NT2/D1 (cell line): ENCODE results near the gene SLC25A39.

Experiments
- SUZ12 ChIP-seq: IDR thresholded peaks from 2 replicates; pipeline ENCODE4 v1.6.1; 2011; ENCODE audit not compliant: insufficient read length, insufficient read depth; ENCODE audit errors: extremely low read depth
- YY1 ChIP-seq: IDR thresholded peaks from 2 replicates; pipeline ENCODE4 v1.6.1; 2011; ENCODE audit not compliant: insufficient read length, insufficient read depth

DNA sequence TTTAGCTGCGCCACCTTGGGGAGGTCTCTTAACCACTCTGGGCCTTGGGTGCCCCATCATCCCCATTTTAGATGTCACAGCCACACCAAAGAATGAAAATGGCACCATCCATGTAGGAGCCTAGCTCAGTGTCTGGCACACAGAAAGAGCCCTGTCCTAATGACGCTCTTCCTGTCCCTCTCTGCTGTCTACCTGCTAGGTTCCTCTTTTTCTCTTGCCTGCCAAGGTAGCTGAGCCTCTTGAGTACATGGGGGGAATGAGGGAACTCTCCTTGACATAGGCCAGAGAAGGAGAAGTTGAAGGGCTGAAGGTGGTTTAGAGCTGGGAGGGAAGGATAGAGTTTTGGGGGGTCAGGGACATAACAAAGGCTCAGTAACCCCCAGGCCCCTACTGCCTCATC lies 14.4 kb downstream of the SLC25A39 start:
- no peak for TF ChIP-seq SUZ12
- no peak for TF ChIP-seq YY1
